Natural killer cell (primary cell): ENCODE results near the gene ZFYVE26. TPM values are rescaled to one million over a fixed set of nuclear protein-coding genes. Genes with fewer than 3 reads are reported as not detected.

Experiments
- ATAC-seq, 3 donors: fragments of 150-1000 bp in 2 of 3; fragments of 200-7000 bp in 1 of 3; cut with Tn5 transposase; 1 replicate in 1 of 3; 2 replicates in 2 of 3; pipeline ENCODE4 v1.10.0; 2021; ENCODE audit warnings: mild to moderate bottlenecking in 2 of 3, moderate library complexity in 2 of 3
- DNase-seq, 2 donors: peaks; one replicate each; pipeline versions ENCODE4 v3.0.0 to v3.0.0-alpha.2; 2013 to 2021; ENCODE audit warnings: mixed read lengths in 1 of 2
- H3K27ac ChIP-seq: one replicate; pipeline ENCODE4 v1.5.1; 2013; ENCODE audit warnings: mild to moderate bottlenecking, low read length
- H3K27me3 ChIP-seq: one replicate; pipeline ENCODE4 v1.6.1; 2013; ENCODE audit warnings: low read length; ENCODE audit not compliant: control insufficient read depth, insufficient read depth
- H3K36me3 ChIP-seq: one replicate; pipeline ENCODE4 v1.6.1; 2013; ENCODE audit warnings: low read length; ENCODE audit not compliant: control insufficient read depth, insufficient read depth
- H3K4me1 ChIP-seq: one replicate; pipeline ENCODE4 v1.6.1; 2013; ENCODE audit warnings: low read length; ENCODE audit not compliant: control insufficient read depth, insufficient read depth
- H3K4me3 ChIP-seq: one replicate; pipeline ENCODE4 v1.5.1; 2013; ENCODE audit warnings: low read length
- H3K9me3 ChIP-seq: one replicate; pipeline ENCODE4 v1.6.1; 2013; ENCODE audit warnings: low read length; ENCODE audit not compliant: control insufficient read depth, insufficient read depth
- H3K27ac Mint-ChIP-seq, 2 donors: one replicate each; pipeline ENCODE4 v1.8.0; 2022; ENCODE audit warnings: mild to moderate bottlenecking in 2 of 2, mixed read lengths in 2 of 2, moderate library complexity in 1 of 2
- H3K27me3 Mint-ChIP-seq, 2 donors: one replicate each; pipeline ENCODE4 v1.8.0; 2022; ENCODE audit warnings: low read depth in 2 of 2, mixed read lengths in 2 of 2
- H3K36me3 Mint-ChIP-seq: one replicate; pipeline ENCODE4 v1.8.0; 2022; ENCODE audit warnings: mixed read lengths
- H3K4me1 Mint-ChIP-seq, 2 donors: one replicate each; pipeline ENCODE4 v1.8.0; 2022; ENCODE audit warnings: mixed read lengths in 2 of 2
- H3K4me3 Mint-ChIP-seq: one replicate; pipeline ENCODE4 v1.8.0; 2022; ENCODE audit warnings: mild to moderate bottlenecking, moderate library complexity, mixed read lengths
- H3K9me3 Mint-ChIP-seq, 2 donors: one replicate each; pipeline ENCODE4 v1.8.0; 2022; ENCODE audit warnings: mixed read lengths in 2 of 2
- WGBS: methylation state at CpG from one replicate; pipeline ENCODE4 v1.1.7; 2013; ENCODE audit warnings: missing lambda C conversion rate; ENCODE audit not compliant: insufficient coverage; 5-methylcytosine and 5-hydroxymethylcytosine counted together
- intact Hi-C: fragments of 100-400 bp; cut with micrococcal nuclease; formaldehyde crosslinking; loops from one replicate; pipeline ENCODE4 v1.14.2; 2022
- total RNA-seq, 4 donors: library from RNA; stranded (reverse); fragments of 120-200 nt in 1 of 4; gene quantifications; one replicate each; pipeline versions ENCODE4 v1.2.3 to v1.2.4, GENCODE V29; 2013 to 2022
- TF ChIP-seq, protein P1 (sequence below): fragments of 200-600 bp; IDR thresholded peaks from one replicate; pipeline ENCODE4 v1.8.0; 2022; ENCODE audit warnings: antibody characterized with exemption

Gene ZFYVE26
- total RNA-seq, 3 donors from 2014 or later (not counting 1 experiment from before 2014, with no cell fraction given) = 31.0 to 45.9 (median 35.5) TPM

GRCh38 chr14:67778792-67779191 lies 37.6 kb downstream of the ZFYVE26 start:
- no peaks in the 10 kb centered on the region for H3K4me1 ChIP-seq
- TF ChIP-seq, protein P1, sequence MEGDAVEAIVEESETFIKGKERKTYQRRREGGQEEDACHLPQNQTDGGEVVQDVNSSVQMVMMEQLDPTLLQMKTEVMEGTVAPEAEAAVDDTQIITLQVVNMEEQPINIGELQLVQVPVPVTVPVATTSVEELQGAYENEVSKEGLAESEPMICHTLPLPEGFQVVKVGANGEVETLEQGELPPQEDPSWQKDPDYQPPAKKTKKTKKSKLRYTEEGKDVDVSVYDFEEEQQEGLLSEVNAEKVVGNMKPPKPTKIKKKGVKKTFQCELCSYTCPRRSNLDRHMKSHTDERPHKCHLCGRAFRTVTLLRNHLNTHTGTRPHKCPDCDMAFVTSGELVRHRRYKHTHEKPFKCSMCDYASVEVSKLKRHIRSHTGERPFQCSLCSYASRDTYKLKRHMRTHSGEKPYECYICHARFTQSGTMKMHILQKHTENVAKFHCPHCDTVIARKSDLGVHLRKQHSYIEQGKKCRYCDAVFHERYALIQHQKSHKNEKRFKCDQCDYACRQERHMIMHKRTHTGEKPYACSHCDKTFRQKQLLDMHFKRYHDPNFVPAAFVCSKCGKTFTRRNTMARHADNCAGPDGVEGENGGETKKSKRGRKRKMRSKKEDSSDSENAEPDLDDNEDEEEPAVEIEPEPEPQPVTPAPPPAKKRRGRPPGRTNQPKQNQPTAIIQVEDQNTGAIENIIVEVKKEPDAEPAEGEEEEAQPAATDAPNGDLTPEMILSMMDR = no peak
- H3K4me3 ChIP-seq = no peak overlapping the region
- no peak for ATAC-seq
- H3K27ac ChIP-seq = no peak overlapping the region
- 100% methylated on average over 1 of the region's 1 CpG for WGBS
- Mint-ChIP-seq H3K4me3 (no peak overlapping the region), H3K36me3 (peaks cover 60% of the 10 kb centered on the region), H3K27me3 (no peaks in the 10 kb centered on the region), H3K9me3 (no peaks in the 10 kb centered on the region), H3K4me1 (no peaks in the 10 kb centered on the region), H3K27ac (no peak overlapping the region)
- H3K27me3 ChIP-seq = no peaks in the 10 kb centered on the region
- intact Hi-C loops = no loop called here
- H3K9me3 ChIP-seq = no peaks in the 10 kb centered on the region
- peaks cover 85% of the 10 kb centered on the region for H3K36me3 ChIP-seq
- no peak for DNase-seq

DNA sequence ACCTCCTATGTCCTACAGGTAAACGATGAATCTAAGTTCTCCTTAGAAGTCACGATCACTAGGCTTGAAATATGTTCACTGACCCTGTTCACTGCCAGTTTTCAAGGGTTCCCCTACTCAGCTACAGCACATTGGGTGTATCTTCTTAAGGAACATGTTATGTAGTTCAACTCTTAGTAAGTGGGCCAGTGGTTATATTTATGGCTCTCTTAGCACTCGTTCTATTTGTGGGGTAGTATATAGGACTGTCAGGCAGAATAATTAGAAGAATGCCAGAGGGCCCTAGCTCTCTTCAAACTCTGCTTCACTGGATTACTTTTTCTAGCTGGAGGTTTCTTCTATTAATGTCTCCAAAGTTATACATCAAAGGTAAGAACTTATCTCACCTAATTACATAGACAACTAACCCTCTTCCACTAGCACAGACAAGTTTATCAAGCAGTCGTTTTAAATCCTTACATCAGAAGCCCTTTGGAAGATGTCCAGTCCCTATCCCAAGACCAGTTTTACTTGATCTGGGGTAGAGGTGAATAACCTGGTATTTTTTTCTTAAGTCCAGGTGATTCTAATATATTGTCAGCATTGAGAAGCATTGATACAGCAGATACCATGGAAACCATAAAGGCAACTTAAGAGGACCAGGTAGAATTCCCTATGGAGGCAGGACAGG lies 39.6 kb downstream of the ZFYVE26 start:
- Histone ChIP-seq H3K4me3 (no peak overlapping the region), H3K36me3 (peaks cover 80% of the 10 kb centered on the region), H3K27ac (no peak overlapping the region), H3K27me3 (no peaks in the 10 kb centered on the region), H3K9me3 (no peaks in the 10 kb centered on the region), H3K4me1 (no peaks in the 10 kb centered on the region)
- intact Hi-C loops = no loop called here
- 100% methylated on average over 2 of the region's 4 CpGs for WGBS
- Mint-ChIP-seq H3K36me3 (peaks cover 42% of the 10 kb centered on the region), H3K27me3 (no peaks in the 10 kb centered on the region), H3K4me3 (no peak overlapping the region), H3K9me3 (no peaks in the 10 kb centered on the region), H3K4me1 (no peaks in the 10 kb centered on the region), H3K27ac (no peak overlapping the region)
- no peak for ATAC-seq
- DNase-seq = no peak
- TF ChIP-seq, protein P1 = no peak

- H3K4me1 Mint-ChIP-seq = no peaks in the 10 kb centered on the region
- no peaks in the 10 kb centered on the region for H3K27me3 ChIP-seq
- 94% methylated on average over 4 of the region's 5 CpGs for WGBS
Measured at GRCh38 chr14:67773844-67774377, 42.5 kb downstream of the ZFYVE26 start.

More at GRCh38 chr14:67773844-67774377, 42.5 kb downstream of the ZFYVE26 start:
- H3K36me3 Mint-ChIP-seq = peaks cover 42% of the 10 kb centered on the region
- no peaks in the 10 kb centered on the region for H3K27me3 Mint-ChIP-seq
- no peak overlapping the region for H3K4me3 Mint-ChIP-seq
- H3K27ac Mint-ChIP-seq = no peak overlapping the region
- no peak for DNase-seq
- no peaks in the 10 kb centered on the region for H3K4me1 ChIP-seq
- TF ChIP-seq, protein P1 = no peak
- H3K27ac ChIP-seq = no peak overlapping the region
- H3K9me3 Mint-ChIP-seq = no peaks in the 10 kb centered on the region
- intact Hi-C loops = no loop called here
- no peak overlapping the region for H3K4me3 ChIP-seq
- no peak for ATAC-seq
- H3K36me3 ChIP-seq = peaks cover 78% of the 10 kb centered on the region
- no peaks in the 10 kb centered on the region for H3K9me3 ChIP-seq
